GM13976 (cell line): Measurements from ENCODE around the gene TLE6.

ENCODE experiments used
- DNase-seq: peaks from one replicate; pipeline ENCODE4 v3.0.0; 2012; ENCODE audit warnings: low spot score
- CTCF ChIP-seq: IDR thresholded peaks from 2 replicates; pipeline ENCODE4 v1.5.1; 2012; ENCODE audit warnings: borderline replicate concordance, mild to moderate bottlenecking; ENCODE audit not compliant: insufficient read depth; ENCODE audit errors: extremely low read depth, missing control alignments, control extremely low read depth
- in situ Hi-C: fragments of 300-500 bp; cut with MboI; formaldehyde crosslinking; loops from one replicate; pipeline ENCODE4 v1.12.0; 2022; ENCODE audit warnings: low sequenced_read_pairs, mixed read lengths, inconsistent platforms; ENCODE audit not compliant: unreplicated experiment

Gene TLE6

GRCh38 chr19:3024870-3025548 lies 47.6 kb downstream of the TLE6 start:
- no peak for TF ChIP-seq CTCF
- in situ Hi-C loops, result no loop called here
- no peak for DNase-seq

GRCh38 chr19:3025549-3025886 lies 48.2 kb downstream of the TLE6 start:
- in situ Hi-C loops, result no loop called here
- no peak for DNase-seq
- TF ChIP-seq CTCF, result no peak

GRCh38 chr19:3026768-3027167 lies 49.4 kb downstream of the TLE6 start:
- in situ Hi-C loops, result no loop called here
- DNase-seq, result no peak
- TF ChIP-seq CTCF, result no peak

- in situ Hi-C loops, result no loop called here
- DNase-seq, result no peak
- TF ChIP-seq CTCF, result no peak
Observed at GRCh38 chr19:3027292-3027691, 49.9 kb downstream of the TLE6 start.

- in situ Hi-C loops, result no loop called here
- no peak for TF ChIP-seq CTCF
- DNase-seq, result no peak
Observed at GRCh38 chr19:3027981-3028304, 50.6 kb downstream of the TLE6 start.

- TF ChIP-seq CTCF, result no peak
- DNase-seq, result no peak
- in situ Hi-C loops, result no loop called here
Observed at GRCh38 chr19:3028305-3029064, 51.1 kb downstream of the TLE6 start.
